ENCODE data around the gene WASF1.

DNA sequence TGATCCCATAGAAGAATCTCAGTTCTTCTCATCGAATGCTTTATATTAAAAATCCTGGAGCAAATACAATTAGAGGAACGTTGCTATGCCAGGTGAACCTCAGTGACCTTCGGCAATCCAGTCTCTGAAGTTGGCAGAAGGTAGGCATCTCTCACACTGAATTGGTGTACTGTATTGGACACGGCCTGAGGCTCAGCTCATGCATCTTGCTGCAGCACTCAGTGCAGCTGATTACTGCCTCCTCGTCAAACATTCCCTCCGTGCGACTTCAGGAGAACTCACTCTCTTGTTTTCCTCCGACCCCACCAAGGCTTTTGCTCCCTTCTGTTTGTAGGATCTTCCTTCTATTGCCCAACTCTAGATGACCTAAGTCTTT is 110.9 kb downstream of the WASF1 start:
- TF ChIP-seq EZH2 (IDR thresholded peaks at IDR 0.05; ENCODE audit: insufficient read depth, poor library complexity, severe bottlenecking) (no peak), EZH2phosphoT487 (IDR thresholded peaks at IDR 0.05; ENCODE audit: insufficient read depth, low read depth) (no peak)
